Coronary artery (tissue), 2 donors: ENCODE measurements around the gene NKX1-2.

Source experiments
- DNase-seq: peaks from one replicate; pipeline ENCODE4 v3.0.0-alpha.2; 2017; ENCODE audit warnings: low spot score
- H3K27ac ChIP-seq, 2 donors: fragments of 200-600 bp; sonication (generic); one replicate each; pipeline ENCODE4 v1.5.1; 2016 to 2019
- H3K4me3 ChIP-seq: fragments of 200-600 bp; sonication (generic); 2 replicates; pipeline ENCODE4 v1.5.1; 2016; ENCODE audit warnings: mild to moderate bottlenecking, moderate library complexity
- CTCF ChIP-seq: fragments of 200-600 bp; sonication (generic); IDR thresholded peaks from one replicate; pipeline ENCODE4 v1.5.1; 2019; ENCODE audit warnings: antibody characterized with exemption

NKX1-2 gene

DNA sequence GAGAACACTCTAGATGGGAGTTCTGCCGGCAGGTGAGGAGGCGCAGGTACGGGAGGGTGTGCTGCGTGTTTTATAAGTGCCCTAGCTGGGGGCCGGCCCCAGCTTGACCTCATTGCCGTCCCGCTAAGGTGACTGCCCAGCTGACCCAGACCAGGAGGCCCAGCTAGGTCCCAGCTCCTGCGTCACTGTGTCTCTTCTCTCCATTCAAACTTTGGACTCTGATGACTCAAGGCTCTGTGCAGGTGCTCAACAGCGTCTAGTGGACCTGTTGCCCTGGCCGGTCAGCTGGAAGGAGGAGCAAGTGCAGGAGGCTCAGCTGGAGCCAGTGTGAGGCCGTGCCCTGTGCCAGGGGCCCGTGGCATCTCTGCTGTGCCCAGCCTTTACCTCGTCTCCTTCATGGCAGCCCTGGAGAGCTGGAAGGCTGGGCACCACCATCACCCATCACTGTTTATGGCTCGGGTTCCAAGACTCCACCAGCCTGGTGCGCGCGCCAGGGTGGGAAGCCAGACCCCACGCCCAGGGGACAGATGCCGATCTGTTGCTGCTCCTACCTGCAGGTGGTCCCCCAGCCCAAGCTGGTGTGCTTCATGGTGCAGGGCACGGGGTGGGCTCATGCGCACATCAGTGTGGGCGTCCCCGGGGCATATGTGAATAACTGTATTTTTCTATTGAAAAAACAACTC, 26.3 kb upstream of the NKX1-2 start:
- no peak for TF ChIP-seq CTCF
- Histone ChIP-seq H3K27ac (no peak overlapping the region), H3K4me3 (no peak overlapping the region)
- DNase-seq = no peak

DNA sequence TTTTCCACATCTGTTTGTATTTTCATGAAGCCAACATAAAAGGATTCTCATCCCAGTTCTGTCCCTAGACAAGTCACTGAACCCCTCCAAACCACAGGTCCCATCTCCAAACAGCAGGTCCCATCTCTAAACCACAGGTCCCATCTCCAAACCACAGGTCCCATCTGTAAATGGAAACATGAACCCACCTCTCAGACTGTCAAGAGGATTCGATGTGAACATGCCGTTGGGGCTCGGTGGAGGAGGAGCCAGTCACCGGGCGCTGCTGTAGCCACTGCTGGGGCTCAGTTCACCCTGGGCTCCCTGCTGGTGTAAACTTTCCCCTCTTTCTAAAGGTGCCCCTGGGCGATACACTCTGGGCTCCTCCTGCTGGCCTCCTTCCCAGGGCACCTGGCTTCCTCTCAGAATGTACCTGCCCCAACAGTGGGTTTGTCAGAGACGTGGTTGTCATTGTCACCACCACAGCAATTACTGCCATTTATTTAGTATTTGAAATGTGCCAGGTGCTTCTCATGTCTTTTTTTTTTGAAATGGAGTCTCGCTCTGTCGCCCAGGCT, 24.8 kb upstream of the NKX1-2 start:
- H3K4me3 ChIP-seq = no peak overlapping the region
- H3K27ac ChIP-seq = no peak overlapping the region
- no peak for TF ChIP-seq CTCF
- no peak for DNase-seq

- TF ChIP-seq CTCF = no peak
Observed at GRCh38 chr10:124473070-124473469, 23.2 kb upstream of the NKX1-2 start.

DNA sequence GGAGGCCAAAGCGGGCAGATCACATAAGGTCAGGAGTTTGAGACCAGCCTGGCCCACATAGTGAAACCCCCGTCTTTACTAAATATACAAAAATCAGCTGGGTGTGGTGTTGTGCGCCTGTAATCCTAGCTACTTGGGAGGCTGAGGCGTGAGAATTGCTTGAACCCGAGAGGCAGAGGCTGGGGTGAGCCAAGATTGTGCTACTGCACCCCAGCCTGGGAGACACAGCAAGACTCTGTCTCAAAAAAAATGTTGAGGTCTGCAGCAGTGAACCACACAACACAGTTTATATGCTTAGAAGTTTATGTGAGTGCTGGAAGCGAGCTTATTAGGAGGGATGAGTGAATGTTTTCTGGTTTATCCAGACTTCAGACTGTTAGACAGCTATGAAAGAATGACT, 22.2 kb upstream of the NKX1-2 start:
- no peak for DNase-seq
- Histone ChIP-seq H3K27ac (no peak overlapping the region), H3K4me3 (no peak overlapping the region)
- TF ChIP-seq CTCF = no peak

More at GRCh38 chr10:124473070-124473469, 23.2 kb upstream of the NKX1-2 start:
- Histone ChIP-seq H3K27ac (no peak overlapping the region), H3K4me3 (no peak overlapping the region)
- DNase-seq = no peak

- Histone ChIP-seq H3K27ac (no peak overlapping the region), H3K4me3 (no peak overlapping the region)
- DNase-seq = no peak
- no peak for TF ChIP-seq CTCF
Observed at GRCh38 chr10:124470544-124471434, 21.0 kb upstream of the NKX1-2 start.

DNA sequence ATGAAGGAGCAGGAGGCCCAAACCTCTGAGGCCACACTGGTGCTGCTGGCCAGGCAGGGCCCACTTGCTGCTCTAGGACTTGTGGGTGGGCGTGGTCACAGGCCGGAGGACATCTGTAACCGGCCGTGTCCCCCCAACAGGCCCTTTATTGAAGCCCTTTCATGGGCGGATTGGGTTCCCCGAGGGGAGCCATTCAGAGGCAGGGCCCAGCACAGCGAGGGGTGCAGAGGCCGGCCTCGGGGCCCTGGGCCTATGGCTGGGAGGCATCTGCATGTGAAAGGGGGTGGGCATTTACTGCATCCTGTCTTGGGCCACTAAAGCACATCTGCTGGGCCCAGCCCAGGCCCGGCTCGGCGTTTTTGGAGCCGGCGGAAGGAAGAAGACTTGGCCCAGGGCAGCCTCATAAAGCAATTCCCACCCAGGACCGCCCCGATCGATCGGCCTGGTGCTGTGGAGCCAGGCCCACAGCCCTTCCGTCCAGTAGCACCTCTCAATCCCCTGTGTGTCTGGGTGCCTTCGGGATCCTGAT, 20.2 kb upstream of the NKX1-2 start:
- DNase-seq = no peak
- H3K4me3 ChIP-seq = no peak overlapping the region
- TF ChIP-seq CTCF = no peak
- no peak overlapping the region for H3K27ac ChIP-seq
